ENCODE measurements around the gene GK2. TPM values are rescaled to one million over a fixed set of nuclear protein-coding genes. Genes with fewer than 3 reads are reported as not detected.

The GK2 gene
- total RNA-seq, 1 donor from 2014 or later: not detected

DNA sequence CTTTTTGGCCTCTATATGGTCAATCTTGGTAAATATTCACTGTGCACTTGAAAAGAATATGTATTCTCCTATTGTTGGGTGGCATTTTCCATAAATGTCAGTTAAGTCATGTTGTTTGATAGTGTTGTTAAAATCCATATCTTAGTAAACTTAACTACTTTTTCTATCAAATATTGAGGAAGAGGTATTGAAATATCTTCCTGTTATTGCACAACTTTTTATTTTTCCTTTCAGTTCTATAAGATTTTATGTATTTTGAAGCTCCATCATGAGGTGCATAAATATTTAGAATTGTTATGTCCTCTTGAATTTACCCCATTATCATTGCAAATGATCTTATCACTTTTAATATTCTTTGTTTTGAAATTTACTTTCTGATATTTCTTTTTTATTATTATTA, 3.4 kb downstream of the GK2 start:
- H3K27ac Mint-ChIP-seq (ENCODE audit: unreplicated experiment): no peak overlapping the region
- H3K79me2 ChIP-seq (ENCODE audit: insufficient read depth, low read length): no peaks in the 10 kb centered on the region
- no peak overlapping the region for H3K4me2 ChIP-seq (ENCODE audit: low read length)
- no peaks in the 10 kb centered on the region for H3K27me3 Mint-ChIP-seq (ENCODE audit: low read depth, unreplicated experiment)
- no peak overlapping the region for H3K27ac ChIP-seq (ENCODE audit: low read depth, low read length)
- no peaks in the 10 kb centered on the region for H3K9me3 ChIP-seq (ENCODE audit: insufficient read depth, low read depth, low read length)
- no peaks in the 10 kb centered on the region for H4K20me1 ChIP-seq (ENCODE audit: insufficient read depth, low read length)
- FAIRE-seq: no peak
- H3K4me3 ChIP-seq (ENCODE audit: insufficient read depth, low read depth, low read length): no peak overlapping the region
- H3K9me3 Mint-ChIP-seq (ENCODE audit: unreplicated experiment): no peaks in the 10 kb centered on the region
- no peak for TF ChIP-seq EZH2 (IDR thresholded peaks at IDR 0.05; ENCODE audit: insufficient read depth, low read length)
- TF ChIP-seq, protein P1, sequence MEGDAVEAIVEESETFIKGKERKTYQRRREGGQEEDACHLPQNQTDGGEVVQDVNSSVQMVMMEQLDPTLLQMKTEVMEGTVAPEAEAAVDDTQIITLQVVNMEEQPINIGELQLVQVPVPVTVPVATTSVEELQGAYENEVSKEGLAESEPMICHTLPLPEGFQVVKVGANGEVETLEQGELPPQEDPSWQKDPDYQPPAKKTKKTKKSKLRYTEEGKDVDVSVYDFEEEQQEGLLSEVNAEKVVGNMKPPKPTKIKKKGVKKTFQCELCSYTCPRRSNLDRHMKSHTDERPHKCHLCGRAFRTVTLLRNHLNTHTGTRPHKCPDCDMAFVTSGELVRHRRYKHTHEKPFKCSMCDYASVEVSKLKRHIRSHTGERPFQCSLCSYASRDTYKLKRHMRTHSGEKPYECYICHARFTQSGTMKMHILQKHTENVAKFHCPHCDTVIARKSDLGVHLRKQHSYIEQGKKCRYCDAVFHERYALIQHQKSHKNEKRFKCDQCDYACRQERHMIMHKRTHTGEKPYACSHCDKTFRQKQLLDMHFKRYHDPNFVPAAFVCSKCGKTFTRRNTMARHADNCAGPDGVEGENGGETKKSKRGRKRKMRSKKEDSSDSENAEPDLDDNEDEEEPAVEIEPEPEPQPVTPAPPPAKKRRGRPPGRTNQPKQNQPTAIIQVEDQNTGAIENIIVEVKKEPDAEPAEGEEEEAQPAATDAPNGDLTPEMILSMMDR (IDR thresholded peaks at IDR 0.05; ENCODE audit: insufficient read depth, low read depth, low read length): no peak
- no peak overlapping the region for H3K9ac ChIP-seq (ENCODE audit: low read length)
- no peaks in the 10 kb centered on the region for H3K36me3 Mint-ChIP-seq (ENCODE audit: low read depth, unreplicated experiment)
- no peaks in the 10 kb centered on the region for H3K36me3 ChIP-seq (ENCODE audit: insufficient read depth, low read length)
- no peaks in the 10 kb centered on the region for H3K27me3 ChIP-seq (ENCODE audit: insufficient read depth, low read length)
- H3K4me1 Mint-ChIP-seq (ENCODE audit: low read depth, unreplicated experiment): no peaks in the 10 kb centered on the region
- no peak overlapping the region for H2AFZ ChIP-seq (ENCODE audit: low read depth, low read length)
- H3K4me1 ChIP-seq (ENCODE audit: insufficient read depth, low read length): no peaks in the 10 kb centered on the region
- DNase-seq (ENCODE audit: low read depth): no peak
- no peak overlapping the region for H3K4me3 Mint-ChIP-seq (ENCODE audit: unreplicated experiment)

DNA sequence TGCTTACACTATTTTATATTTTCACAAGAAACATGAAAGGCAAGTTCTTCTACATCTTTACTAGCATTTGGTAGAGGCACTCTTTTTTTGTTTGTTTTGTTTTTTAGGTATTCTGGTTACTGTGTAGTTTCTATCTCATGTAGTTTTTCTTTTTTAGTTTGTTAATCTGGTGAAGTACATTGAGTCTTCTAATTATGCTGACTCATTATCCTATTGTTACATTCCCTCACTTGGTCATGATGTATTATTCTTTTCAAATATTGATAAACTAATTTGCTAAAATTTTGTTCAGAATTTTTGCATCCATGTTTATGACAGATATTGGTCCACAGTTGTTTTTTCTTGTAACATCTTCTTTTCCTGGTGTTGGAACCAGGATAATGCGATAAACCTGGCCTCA, 4.7 kb downstream of the GK2 start:
- no peak overlapping the region for H3K4me3 Mint-ChIP-seq (ENCODE audit: unreplicated experiment)
- no peaks in the 10 kb centered on the region for H3K36me3 Mint-ChIP-seq (ENCODE audit: low read depth, unreplicated experiment)
- no peak overlapping the region for H3K9ac ChIP-seq (ENCODE audit: low read length)
- H3K4me3 ChIP-seq (ENCODE audit: insufficient read depth, low read depth, low read length): no peak overlapping the region
- H3K9me3 Mint-ChIP-seq (ENCODE audit: unreplicated experiment): no peaks in the 10 kb centered on the region
- H3K27ac Mint-ChIP-seq (ENCODE audit: unreplicated experiment): no peak overlapping the region
- no peak for TF ChIP-seq EZH2 (IDR thresholded peaks at IDR 0.05; ENCODE audit: insufficient read depth, low read length)
- TF ChIP-seq, protein P1 (IDR thresholded peaks at IDR 0.05; ENCODE audit: insufficient read depth, low read depth, low read length): no peak
- DNase-seq (ENCODE audit: low read depth): no peak
- H3K27me3 Mint-ChIP-seq (ENCODE audit: low read depth, unreplicated experiment): no peaks in the 10 kb centered on the region
- H3K4me1 ChIP-seq (ENCODE audit: insufficient read depth, low read length): no peaks in the 10 kb centered on the region
- H3K27me3 ChIP-seq (ENCODE audit: insufficient read depth, low read length): no peaks in the 10 kb centered on the region
- H4K20me1 ChIP-seq (ENCODE audit: insufficient read depth, low read length): no peaks in the 10 kb centered on the region
- H2AFZ ChIP-seq (ENCODE audit: low read depth, low read length): no peak overlapping the region
- no peaks in the 10 kb centered on the region for H3K4me1 Mint-ChIP-seq (ENCODE audit: low read depth, unreplicated experiment)
- H3K4me2 ChIP-seq (ENCODE audit: low read length): no peak overlapping the region
- H3K9me3 ChIP-seq (ENCODE audit: insufficient read depth, low read depth, low read length): no peaks in the 10 kb centered on the region
- H3K79me2 ChIP-seq (ENCODE audit: insufficient read depth, low read length): no peaks in the 10 kb centered on the region
- H3K36me3 ChIP-seq (ENCODE audit: insufficient read depth, low read length): no peaks in the 10 kb centered on the region
- no peak overlapping the region for H3K27ac ChIP-seq (ENCODE audit: low read depth, low read length)
- FAIRE-seq: no peak

DNA sequence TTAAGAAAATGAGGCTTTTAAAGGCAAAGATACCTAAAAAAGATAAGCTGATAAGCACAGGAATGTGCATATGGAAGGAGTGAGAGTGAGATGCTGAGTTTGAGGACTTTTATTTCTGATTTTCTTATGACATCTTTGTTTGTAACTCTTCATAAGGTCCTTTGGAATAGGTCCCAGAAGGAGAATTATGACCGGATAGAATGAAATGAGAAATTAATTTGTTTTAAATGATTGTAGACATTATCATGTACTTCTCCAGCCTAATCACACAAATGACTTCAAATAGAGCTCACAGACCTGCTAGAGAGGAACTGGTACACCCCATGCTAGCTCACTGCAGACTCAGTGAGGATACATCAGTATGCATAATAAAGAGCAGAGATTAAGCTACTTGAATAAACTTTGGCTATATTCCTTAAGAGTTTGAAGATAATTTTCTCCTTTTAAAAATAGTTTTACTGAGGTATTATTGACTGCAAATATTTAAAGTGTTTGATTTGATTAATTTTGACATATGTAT, 5.6 kb downstream of the GK2 start:
- no peaks in the 10 kb centered on the region for H3K4me1 Mint-ChIP-seq (ENCODE audit: low read depth, unreplicated experiment)
- Histone ChIP-seq H3K9ac (ENCODE audit: low read length) (no peak overlapping the region), H4K20me1 (ENCODE audit: insufficient read depth, low read length) (no peaks in the 10 kb centered on the region), H3K9me3 (ENCODE audit: insufficient read depth, low read depth, low read length) (no peaks in the 10 kb centered on the region), H3K4me3 (ENCODE audit: insufficient read depth, low read depth, low read length) (no peak overlapping the region), H3K27ac (ENCODE audit: low read depth, low read length) (no peak overlapping the region), H3K36me3 (ENCODE audit: insufficient read depth, low read length) (no peaks in the 10 kb centered on the region), H3K79me2 (ENCODE audit: insufficient read depth, low read length) (no peaks in the 10 kb centered on the region), H2AFZ (ENCODE audit: low read depth, low read length) (no peak overlapping the region), H3K4me2 (ENCODE audit: low read length) (no peak overlapping the region), H3K27me3 (ENCODE audit: insufficient read depth, low read length) (no peaks in the 10 kb centered on the region), H3K4me1 (ENCODE audit: insufficient read depth, low read length) (no peaks in the 10 kb centered on the region)
- H3K36me3 Mint-ChIP-seq (ENCODE audit: low read depth, unreplicated experiment): no peaks in the 10 kb centered on the region
- no peak overlapping the region for H3K4me3 Mint-ChIP-seq (ENCODE audit: unreplicated experiment)
- no peak overlapping the region for H3K27ac Mint-ChIP-seq (ENCODE audit: unreplicated experiment)
- no peaks in the 10 kb centered on the region for H3K27me3 Mint-ChIP-seq (ENCODE audit: low read depth, unreplicated experiment)
- no peaks in the 10 kb centered on the region for H3K9me3 Mint-ChIP-seq (ENCODE audit: unreplicated experiment)
- DNase-seq (ENCODE audit: low read depth): no peak
- no peak for FAIRE-seq
- no peak for TF ChIP-seq EZH2 (IDR thresholded peaks at IDR 0.05; ENCODE audit: insufficient read depth, low read length)
- TF ChIP-seq, protein P1 (IDR thresholded peaks at IDR 0.05; ENCODE audit: insufficient read depth, low read depth, low read length): no peak

All from astrocyte (in vitro differentiated cells and primary cell).